Gastroesophageal sphincter (tissue), 3 donors: ENCODE data around the gene PPIH.
"Not testable (repeated sequence)": the region's sequence is repeated elsewhere in the genome, so short reads cannot be mapped to it uniquely, and the experiment has no call there.

Source experiments
- CTCF ChIP-seq, 4 experiments: fragments of 200-600 bp in 2 of 4; fragments of 450-650 bp in 2 of 4; sonication (generic) in 1 of 4; IDR thresholded peaks; one replicate each; pipeline ENCODE4 v1.5.1; 2017 to 2019; ENCODE audit warnings: antibody characterized with exemption in 4 of 4, mild to moderate bottlenecking in 2 of 4, moderate library complexity in 2 of 4
- EP300 ChIP-seq: sonication (generic); formaldehyde crosslinking; IDR thresholded peaks from one replicate; pipeline ENCODE4 v1.6.1; 2017; ENCODE audit warnings: antibody characterized with exemption, mild to moderate bottlenecking
- POLR2A ChIP-seq, 2 donors: fragments of 450-650 bp; IDR thresholded peaks; one replicate each; pipeline ENCODE4 v1.6.1; 2017; ENCODE audit warnings: antibody characterized with exemption in 2 of 2, mild to moderate bottlenecking in 2 of 2, moderate library complexity in 1 of 2
- POLR2AphosphoS5 ChIP-seq: sonication (generic); formaldehyde crosslinking; IDR thresholded peaks from one replicate; pipeline ENCODE4 v1.6.1; 2017; ENCODE audit warnings: antibody characterized with exemption

GRCh38 chr1:42682484-42682738 is 24.2 kb downstream of the PPIH start:
- TF ChIP-seq CTCF (IDR thresholded peaks at IDR 0.05); POLR2A (IDR thresholded peaks at IDR 0.05); POLR2AphosphoS5; EP300: not testable (repeated sequence)
